Measurements from ENCODE around the gene CSNK2A1. TPM values are rescaled to one million over a fixed set of nuclear protein-coding genes. Genes with fewer than 3 reads are reported as not detected.

Gene CSNK2A1
- total and polyA plus RNA-seq, 2 donors (not counting 3 experiments of a cell fraction or from before 2014, with no cell fraction given) = 68.4 to 142 TPM

GRCh38 chr20:547394-547793 is 3.8 kb upstream of the CSNK2A1 start:
- Histone ChIP-seq H4K20me1 (replicated peaks; ENCODE audit: control insufficient read depth, extremely low read depth, insufficient read depth, low read length) (no peaks in the 10 kb centered on the region), H3K4me2 (ENCODE audit: insufficient read depth, low read length) (no peak overlapping the region), H3K27ac (ENCODE audit: insufficient read depth, low read depth, low read length) (no peak overlapping the region), H3K9me3 (replicated peaks; ENCODE audit: control insufficient read depth, insufficient read depth, low read length) (no peaks in the 10 kb centered on the region), H3K4me3 (replicated peaks in 1 of 3; ENCODE audit: insufficient read depth in 1 of 3, low read depth in 1 of 3, low read length in 3 of 3) (no peak overlapping the region), H3K9ac (replicated peaks; ENCODE audit: extremely low read depth, insufficient read depth, low read length) (no peak overlapping the region), H3K27me3 (ENCODE audit: control insufficient read depth in 2 of 2, insufficient read depth in 2 of 2, low read length in 2 of 2) (peaks cover 21 to 26% of the 10 kb centered on the region in 2 experiments), H2AFZ (ENCODE audit: low read depth, low read length) (no peak overlapping the region), H3K9me1 (replicated peaks; ENCODE audit: control insufficient read depth, extremely low read depth, insufficient read depth, low read length) (no peaks in the 10 kb centered on the region), H3K79me2 (ENCODE audit: control insufficient read depth, insufficient read depth, low read length) (peaks cover 10% of the 10 kb centered on the region), H3K36me3 (ENCODE audit: control insufficient read depth in 2 of 2, extremely low read depth in 1 of 2, insufficient read depth in 2 of 2, low read length in 2 of 2) (no peaks in the 10 kb centered on the region), H3K4me1 (ENCODE audit: control insufficient read depth, extremely low read depth, insufficient read depth, low read length) (peaks cover 8% of the 10 kb centered on the region)
- TF ChIP-seq FOS (IDR thresholded peaks at IDR 0.05; ENCODE audit: borderline replicate concordance, insufficient read depth, low read length) (no peak), EZH2 (IDR thresholded peaks at IDR 0.05; ENCODE audit: borderline replicate concordance, low read depth, low read length, severe bottlenecking) (no peak)
- ChIA-PET CTCF (interaction anchor here (4.3 kb wide), 1 partner anchor 98 kb away, joined by 24 read pairs; no protein-coding TSS in a partner anchor), POLR2A (no interaction called here)
- intact Hi-C loops (cut with micrococcal nuclease) (no loop called here), dilution Hi-C loops (cut with MboI; ENCODE audit: extremely low pct_ligation_motif_present, low sequenced_read_pairs) (no loop called here)
- DNase-seq (ENCODE audit: low read depth, low spot score) (no peak), FAIRE-seq (no peak)
- BruUV-seq (replicated peaks) = no TSS peak

DNA sequence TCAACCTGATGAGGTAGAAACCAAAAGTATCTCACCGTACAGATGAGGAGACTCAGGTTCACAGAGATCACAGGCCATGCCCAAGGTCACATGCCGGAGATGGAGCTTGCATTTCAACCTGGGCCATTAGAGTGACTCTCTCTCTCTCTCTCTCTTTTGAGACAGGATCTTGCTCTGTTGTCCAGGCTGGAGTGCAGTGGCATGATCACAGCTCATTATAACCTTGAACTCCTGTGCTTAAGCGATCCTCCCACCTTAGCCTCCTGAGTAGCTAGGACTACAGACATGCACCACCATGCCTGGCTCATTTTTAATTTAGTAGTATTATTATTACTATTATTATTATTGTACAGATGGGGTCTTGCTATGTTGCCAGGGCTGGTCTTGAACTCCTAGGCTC is 2.8 kb upstream of the CSNK2A1 start:
- Histone ChIP-seq H3K4me3 (replicated peaks in 1 of 3; ENCODE audit: insufficient read depth in 1 of 3, low read depth in 1 of 3, low read length in 3 of 3) (no peak overlapping the region), H3K27me3 (ENCODE audit: control insufficient read depth in 2 of 2, insufficient read depth in 2 of 2, low read length in 2 of 2) (peaks cover 15 to 17% of the 10 kb centered on the region in 2 experiments), H4K20me1 (replicated peaks; ENCODE audit: control insufficient read depth, extremely low read depth, insufficient read depth, low read length) (peaks cover 8% of the 10 kb centered on the region), H3K36me3 (ENCODE audit: control insufficient read depth in 2 of 2, extremely low read depth in 1 of 2, insufficient read depth in 2 of 2, low read length in 2 of 2) (no peaks in the 10 kb centered on the region), H3K9me1 (replicated peaks; ENCODE audit: control insufficient read depth, extremely low read depth, insufficient read depth, low read length) (no peaks in the 10 kb centered on the region), H2AFZ (ENCODE audit: low read depth, low read length) (no peak overlapping the region), H3K4me1 (ENCODE audit: control insufficient read depth, extremely low read depth, insufficient read depth, low read length) (peaks cover 14% of the 10 kb centered on the region), H3K9ac (replicated peaks; ENCODE audit: extremely low read depth, insufficient read depth, low read length) (no peak overlapping the region), H3K79me2 (ENCODE audit: control insufficient read depth, insufficient read depth, low read length) (peaks cover 21% of the 10 kb centered on the region), H3K4me2 (ENCODE audit: insufficient read depth, low read length) (no peak overlapping the region), H3K27ac (ENCODE audit: insufficient read depth, low read depth, low read length) (no peak overlapping the region), H3K9me3 (replicated peaks; ENCODE audit: control insufficient read depth, insufficient read depth, low read length) (no peaks in the 10 kb centered on the region)
- intact Hi-C loops (cut with micrococcal nuclease) = no loop called here
- POLR2A ChIA-PET = no interaction called here
- CTCF ChIA-PET = interaction anchor here (1.8 to 4.3 kb wide), 2 partner anchors 99 to 121 kb away, joined by 7 to 24 read pairs; no protein-coding TSS in a partner anchor
- dilution Hi-C loops (cut with MboI; ENCODE audit: extremely low pct_ligation_motif_present, low sequenced_read_pairs) = no loop called here
- no TSS peak for BruUV-seq (replicated peaks)
- DNase-seq (ENCODE audit: low read depth, low spot score) (no peak), FAIRE-seq (no peak)
- no peak for TF ChIP-seq POLR2A (IDR thresholded peaks at IDR 0.05; ENCODE audit: low read depth, low read length)
- TF ChIP-seq, protein P1, sequence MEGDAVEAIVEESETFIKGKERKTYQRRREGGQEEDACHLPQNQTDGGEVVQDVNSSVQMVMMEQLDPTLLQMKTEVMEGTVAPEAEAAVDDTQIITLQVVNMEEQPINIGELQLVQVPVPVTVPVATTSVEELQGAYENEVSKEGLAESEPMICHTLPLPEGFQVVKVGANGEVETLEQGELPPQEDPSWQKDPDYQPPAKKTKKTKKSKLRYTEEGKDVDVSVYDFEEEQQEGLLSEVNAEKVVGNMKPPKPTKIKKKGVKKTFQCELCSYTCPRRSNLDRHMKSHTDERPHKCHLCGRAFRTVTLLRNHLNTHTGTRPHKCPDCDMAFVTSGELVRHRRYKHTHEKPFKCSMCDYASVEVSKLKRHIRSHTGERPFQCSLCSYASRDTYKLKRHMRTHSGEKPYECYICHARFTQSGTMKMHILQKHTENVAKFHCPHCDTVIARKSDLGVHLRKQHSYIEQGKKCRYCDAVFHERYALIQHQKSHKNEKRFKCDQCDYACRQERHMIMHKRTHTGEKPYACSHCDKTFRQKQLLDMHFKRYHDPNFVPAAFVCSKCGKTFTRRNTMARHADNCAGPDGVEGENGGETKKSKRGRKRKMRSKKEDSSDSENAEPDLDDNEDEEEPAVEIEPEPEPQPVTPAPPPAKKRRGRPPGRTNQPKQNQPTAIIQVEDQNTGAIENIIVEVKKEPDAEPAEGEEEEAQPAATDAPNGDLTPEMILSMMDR (IDR thresholded peaks at IDR 0.05; ENCODE audit: extremely low read depth in 1 of 2, insufficient read depth in 1 of 2, low read depth in 1 of 2, low read length in 2 of 2) = no peak
- no peak for TF ChIP-seq POLR2AphosphoS5 (IDR thresholded peaks at IDR 0.05; ENCODE audit: insufficient read depth, low read depth, low read length)
- TF ChIP-seq, protein P2, sequence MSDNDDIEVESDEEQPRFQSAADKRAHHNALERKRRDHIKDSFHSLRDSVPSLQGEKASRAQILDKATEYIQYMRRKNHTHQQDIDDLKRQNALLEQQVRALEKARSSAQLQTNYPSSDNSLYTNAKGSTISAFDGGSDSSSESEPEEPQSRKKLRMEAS (IDR thresholded peaks at IDR 0.05; ENCODE audit: insufficient read depth, insufficient read length) = no peak
- TF ChIP-seq EZH2 (IDR thresholded peaks at IDR 0.05; ENCODE audit: borderline replicate concordance, low read depth, low read length, severe bottlenecking) = no peak

All from endothelial cell of umbilical vein (primary cell).